ENCODE measurements around the gene FGGY. TPM values are rescaled to one million over a fixed set of nuclear protein-coding genes. Genes with fewer than 3 reads are reported as not detected.

The FGGY gene
- total RNA-seq, 2 donors from 2014 or later = 12.2 to 17.4 TPM

- H3K9me3 ChIP-seq = no peaks in the 10 kb centered on the region
- peaks cover 41% of the 10 kb centered on the region for H3K4me1 ChIP-seq
- DNase-seq (no peak), ATAC-seq (no peak)
- intact Hi-C loops (cut with DNase I) = no loop called here
- H3K27me3 ChIP-seq = no peaks in the 10 kb centered on the region
- WGBS, 2 donors = 93 to 98% methylated on average over 8 of the region's 8 CpGs
- H3K36me3 ChIP-seq (replicated peaks in 1 of 2; ENCODE audit: insufficient read depth in 1 of 2, low read depth in 2 of 2) = no peaks in the 10 kb centered on the region
- no peak overlapping the region for H3K4me3 ChIP-seq
- H3K27ac ChIP-seq = no peak overlapping the region
- TF ChIP-seq POLR2A (IDR thresholded peaks at IDR 0.05) = no peak
- no peak for TF ChIP-seq CTCF (IDR thresholded peaks at IDR 0.05)
These were observed 300.7 kb downstream of the FGGY start for GRCh38 chr1:59597420-59598119.

GRCh38 chr1:59598120-59598440 is 301.2 kb downstream of the FGGY start:
- H3K4me1 ChIP-seq = peaks cover 40% of the 10 kb centered on the region
- no peak overlapping the region for H3K27ac ChIP-seq
- H3K27me3 ChIP-seq = no peaks in the 10 kb centered on the region
- no peaks in the 10 kb centered on the region for H3K36me3 ChIP-seq (replicated peaks in 1 of 2; ENCODE audit: insufficient read depth in 1 of 2, low read depth in 2 of 2)
- TF ChIP-seq POLR2A (IDR thresholded peaks at IDR 0.05) (no peak), CTCF (IDR thresholded peaks at IDR 0.05) (no peak)
- no peak overlapping the region for H3K4me3 ChIP-seq
- intact Hi-C loops (cut with DNase I) = no loop called here
- no peaks in the 10 kb centered on the region for H3K9me3 ChIP-seq
- no peak for ATAC-seq
- no peak for DNase-seq

DNA sequence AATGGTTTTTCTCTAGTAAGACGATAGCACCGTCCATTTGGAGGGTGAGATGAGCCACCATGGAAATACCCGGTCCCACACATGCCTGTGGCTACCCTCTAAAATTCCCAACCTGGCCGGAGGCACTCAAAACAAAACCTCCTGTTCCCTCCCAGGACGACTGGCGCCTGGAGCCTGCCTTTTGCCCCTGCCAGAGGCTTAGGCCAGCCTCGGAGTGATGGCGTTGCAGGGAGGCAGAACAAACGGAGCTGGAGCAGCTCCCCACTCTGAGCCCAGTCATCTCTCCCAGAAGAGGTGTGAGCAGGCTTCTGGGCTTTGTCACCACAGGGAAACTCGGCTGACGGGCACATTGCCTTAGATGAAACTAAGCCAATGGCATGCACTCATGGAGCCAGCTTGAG is 304.1 kb downstream of the FGGY start:
- Histone ChIP-seq H3K27ac (no peak overlapping the region), H3K4me1 (peaks cover 11% of the 10 kb centered on the region)
- WGBS, 2 donors = 78 to 93% methylated on average over 6 to 11 of the region's 11 CpGs

DNA sequence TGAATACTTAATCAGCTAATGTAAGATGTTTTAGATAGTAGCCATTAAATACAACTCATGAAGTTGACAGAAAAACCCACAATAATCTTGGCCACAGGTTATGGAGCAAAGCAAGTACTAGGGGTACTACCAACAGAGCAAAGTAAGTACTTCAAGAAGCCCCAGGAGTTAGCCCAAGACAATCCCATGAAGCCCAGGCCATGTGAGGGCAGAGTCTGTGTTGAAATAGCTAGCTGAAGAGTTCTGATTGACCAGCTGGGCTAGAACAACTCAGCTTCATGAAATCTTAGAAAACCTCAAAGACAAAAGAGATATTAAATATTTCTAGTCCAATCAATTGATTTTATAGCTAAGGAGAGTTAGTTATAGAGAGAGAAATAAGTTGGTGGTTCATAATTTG is 304.9 kb downstream of the FGGY start:
- Histone ChIP-seq H3K36me3 (replicated peaks in 1 of 2; ENCODE audit: insufficient read depth in 1 of 2, low read depth in 2 of 2) (no peaks in the 10 kb centered on the region), H3K9me3 (no peaks in the 10 kb centered on the region), H3K4me1 (peaks cover 3% of the 10 kb centered on the region), H3K27ac (no peak overlapping the region), H3K27me3 (no peaks in the 10 kb centered on the region), H3K4me3 (no peak overlapping the region)
- DNase-seq = no peak
- no peak for TF ChIP-seq POLR2A (IDR thresholded peaks at IDR 0.05)
- no peak for TF ChIP-seq CTCF (IDR thresholded peaks at IDR 0.05)
- ATAC-seq = no peak
- intact Hi-C loops (cut with DNase I) = no loop called here

More for the DNA sequence above, 304.1 kb downstream of the FGGY start:
- Histone ChIP-seq H3K9me3 (no peaks in the 10 kb centered on the region), H3K36me3 (replicated peaks in 1 of 2; ENCODE audit: insufficient read depth in 1 of 2, low read depth in 2 of 2) (no peaks in the 10 kb centered on the region), H3K27me3 (no peaks in the 10 kb centered on the region), H3K4me3 (no peak overlapping the region)
- no peak for ATAC-seq
- intact Hi-C loops (cut with DNase I) = no loop called here
- no peak for TF ChIP-seq POLR2A (IDR thresholded peaks at IDR 0.05)
- no peak for TF ChIP-seq CTCF (IDR thresholded peaks at IDR 0.05)
- no peak for DNase-seq

GRCh38 chr1:59604191-59604590 is 307.3 kb downstream of the FGGY start:
- H3K9me3 ChIP-seq = no peaks in the 10 kb centered on the region
- H3K4me1 ChIP-seq = no peaks in the 10 kb centered on the region
- no peaks in the 10 kb centered on the region for H3K36me3 ChIP-seq (replicated peaks in 1 of 2; ENCODE audit: insufficient read depth in 1 of 2, low read depth in 2 of 2)
- no peak overlapping the region for H3K27ac ChIP-seq
- no peak for TF ChIP-seq POLR2A (IDR thresholded peaks at IDR 0.05)
- no peak for TF ChIP-seq CTCF (IDR thresholded peaks at IDR 0.05)
- ATAC-seq (no peak), DNase-seq (no peak)
- intact Hi-C loops (cut with DNase I) = no loop called here
- H3K27me3 ChIP-seq = no peaks in the 10 kb centered on the region
- no peak overlapping the region for H3K4me3 ChIP-seq

Measured in body of pancreas (tissue), 4 donors.